NCI-H2227 (cell line): Measurements from ENCODE around the gene LMX1B.

Experiments used
- DNase-seq: peaks from one replicate; lab custom pipeline; 2025; ENCODE audit not compliant: unreplicated experiment; lab: John Stamatoyannopoulos, UW

LMX1B gene

GRCh38 chr9:126734877-126735276, 121.1 kb downstream of the LMX1B start:
- DNase-seq: no peak

GRCh38 chr9:126735482-126735881, 121.8 kb downstream of the LMX1B start:
- no peak for DNase-seq

GRCh38 chr9:126738553-126738952, 124.8 kb downstream of the LMX1B start:
- no peak for DNase-seq

GRCh38 chr9:126743041-126743440, 129.3 kb downstream of the LMX1B start:
- no peak for DNase-seq

DNA sequence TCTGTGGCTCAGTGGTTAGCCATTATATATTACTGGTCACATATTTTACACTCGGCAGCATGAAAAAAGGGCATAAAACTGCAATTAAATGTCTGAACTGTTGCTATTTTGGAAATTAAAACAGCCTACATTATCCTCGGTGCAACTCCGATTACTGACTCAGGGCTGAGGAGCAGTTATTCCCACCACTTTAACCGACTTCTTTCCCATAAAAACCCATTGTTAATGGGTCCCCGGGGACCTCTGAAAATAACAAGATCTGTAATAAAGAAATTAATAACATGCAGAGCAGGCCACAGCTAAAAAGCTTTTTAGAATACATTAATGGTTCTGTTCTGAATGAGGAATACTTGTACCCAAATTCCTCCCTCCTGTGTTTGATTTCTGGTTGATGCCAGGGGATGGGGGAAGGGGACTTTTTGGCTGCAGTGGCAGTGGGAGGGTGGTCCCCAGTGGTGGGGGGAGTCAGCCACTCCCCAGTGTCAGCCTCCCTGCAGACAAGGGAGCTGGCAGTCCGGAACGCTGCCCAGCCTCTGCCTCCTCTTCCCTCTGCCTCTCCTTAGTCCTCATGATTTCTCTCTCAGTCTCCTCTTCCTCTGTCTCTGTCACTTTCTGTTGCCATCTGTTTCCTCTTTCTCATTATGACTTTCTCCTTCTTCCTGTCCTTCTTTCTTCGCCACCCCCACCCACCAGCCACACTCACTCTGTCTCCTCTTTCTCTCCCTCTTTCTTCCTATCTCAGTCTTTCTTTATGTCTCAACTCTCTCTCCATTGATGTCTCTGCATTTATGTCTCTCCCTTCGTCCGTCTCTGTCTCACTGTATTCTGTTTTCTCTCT, 132.1 kb downstream of the LMX1B start:
- DNase-seq: no peak
